Measurements from ENCODE around the gene MBNL2.
A peak's percentile ranks its signal among the peaks of the same experiment; 100 is the strongest.
"Not testable (repeated sequence)": the region's sequence is repeated elsewhere in the genome, so short reads cannot be mapped to it uniquely, and the experiment has no call there.

The MBNL2 gene

DNA sequence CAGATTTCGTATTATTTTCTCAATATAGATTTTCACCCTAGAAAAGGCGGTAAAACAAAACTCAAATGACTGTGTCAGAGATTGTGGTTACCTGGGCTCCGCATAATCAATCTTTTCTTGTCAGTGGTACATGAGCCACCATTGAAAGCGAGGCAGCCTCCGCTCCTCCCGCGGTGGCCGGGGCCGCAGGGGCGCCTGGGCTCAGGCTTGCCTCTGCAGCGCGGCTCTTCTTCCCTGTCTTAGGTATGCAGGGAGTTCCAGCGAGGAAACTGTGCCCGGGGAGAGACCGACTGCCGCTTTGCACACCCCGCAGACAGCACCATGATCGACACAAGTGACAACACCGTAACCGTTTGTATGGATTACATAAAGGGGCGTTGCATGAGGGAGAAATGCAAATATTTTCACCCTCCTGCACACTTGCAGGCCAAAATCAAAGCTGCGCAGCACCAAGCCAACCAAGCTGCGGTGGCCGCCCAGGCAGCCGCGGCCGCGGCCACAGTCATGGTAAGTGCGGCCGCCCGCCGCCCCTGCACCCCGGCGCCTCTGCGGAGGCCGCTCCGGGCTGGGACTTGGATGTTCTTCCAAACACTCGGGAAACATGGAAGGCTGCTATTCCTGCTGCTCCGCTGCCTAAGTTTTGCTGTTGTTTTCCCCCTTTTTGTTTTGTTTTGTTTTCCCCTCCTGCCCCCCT, 124.6 kb downstream of the MBNL2 start:
- no peak for DNase-seq (ENCODE audit: low read depth, low spot score)

GRCh38 chr13:97347255-97347932, 125.3 kb downstream of the MBNL2 start:
- DNase-seq (ENCODE audit: low read depth, low spot score), result no peak

- no peak for DNase-seq (ENCODE audit: low read depth, low spot score)
Observed at GRCh38 chr13:97348569-97349100, 126.5 kb downstream of the MBNL2 start.

DNA sequence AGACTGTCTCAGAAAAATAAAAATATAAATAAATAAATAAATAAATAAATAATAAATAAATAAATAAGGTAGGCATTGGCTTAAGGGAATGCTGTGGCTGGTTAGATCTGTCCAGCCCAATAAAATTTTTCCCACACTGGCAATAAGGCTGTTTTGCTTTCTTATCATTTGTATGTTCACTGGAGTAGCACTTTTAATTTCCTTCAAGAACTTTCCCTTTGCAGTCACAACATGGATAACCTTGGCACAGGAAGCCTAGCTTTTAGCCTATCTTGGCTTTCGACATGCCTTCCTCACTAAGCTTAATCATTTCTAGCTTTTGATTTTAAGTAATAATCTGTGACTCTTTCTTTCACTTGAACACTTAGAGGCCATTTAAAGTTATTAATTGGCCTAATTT, 129.9 kb downstream of the MBNL2 start:
- DNase-seq (ENCODE audit: low read depth, low spot score), result not testable (repeated sequence)

- DNase-seq (ENCODE audit: low read depth, low spot score), result no peak
Observed at GRCh38 chr13:97352815-97353214, 130.7 kb downstream of the MBNL2 start.

DNA sequence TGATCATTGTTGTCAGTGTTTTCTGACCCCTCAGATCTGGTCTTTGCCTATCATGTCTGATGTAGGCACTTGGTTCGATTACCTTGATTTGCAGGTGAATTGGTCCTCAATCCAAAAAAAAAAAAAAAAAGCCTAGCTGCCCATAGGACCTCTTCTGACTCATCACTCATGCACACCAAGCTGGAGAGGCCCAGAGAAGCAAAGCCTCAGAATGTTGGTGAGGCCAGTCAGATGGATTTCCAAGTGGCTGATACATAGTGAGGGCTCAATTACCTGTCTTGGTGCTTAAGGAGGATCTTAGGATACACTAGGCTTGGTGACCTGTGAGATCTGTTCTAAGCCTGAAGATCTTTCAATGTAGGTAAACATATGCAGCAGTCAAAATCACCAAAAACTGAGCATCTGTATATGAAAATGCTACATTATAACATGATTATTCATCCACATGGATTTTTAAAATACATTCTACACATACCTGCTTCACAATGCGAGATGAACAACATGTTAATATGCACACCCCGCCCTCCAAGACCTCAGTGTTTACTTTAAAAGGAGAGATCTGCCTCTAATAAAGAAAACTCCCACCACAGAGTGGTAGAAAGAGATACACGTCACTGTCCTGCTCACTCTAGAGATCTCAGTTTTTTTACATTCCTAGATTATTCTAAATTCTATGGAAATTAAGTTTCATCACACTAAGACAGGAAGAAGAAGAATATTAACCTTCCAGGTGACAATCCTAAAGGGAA, 132.0 kb downstream of the MBNL2 start:
- no peak for DNase-seq (ENCODE audit: low read depth, low spot score)

- DNase-seq (ENCODE audit: low read depth, low spot score), result no peak
Observed at GRCh38 chr13:97354808-97355207, 132.7 kb downstream of the MBNL2 start.

DNA sequence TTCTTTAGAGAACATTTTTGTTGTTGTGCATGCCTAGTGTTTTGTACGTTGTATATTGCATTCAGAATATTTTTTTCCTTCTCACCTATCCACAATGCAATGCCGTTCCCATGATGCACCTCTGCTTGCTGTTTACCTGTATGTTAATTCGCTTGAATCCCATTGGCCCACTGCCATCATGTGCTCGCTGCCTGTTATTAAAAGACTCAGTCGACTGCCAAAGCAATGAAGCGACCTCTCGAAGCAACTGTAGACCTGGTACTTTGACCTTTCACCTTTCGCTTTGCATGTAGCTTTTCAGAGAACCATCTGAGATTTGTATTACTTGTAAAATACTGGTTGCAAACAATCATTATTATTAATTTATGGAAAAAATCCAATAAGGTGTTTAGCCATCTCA, 134.5 kb downstream of the MBNL2 start:
- DNase-seq (ENCODE audit: low read depth, low spot score), result no peak

- DNase-seq (ENCODE audit: low read depth, low spot score), result peak; percentile 46
Observed at GRCh38 chr13:97359181-97360057, 137.3 kb downstream of the MBNL2 start.

- DNase-seq (ENCODE audit: low read depth, low spot score), result no peak
Observed at GRCh38 chr13:97360610-97361009, 138.5 kb downstream of the MBNL2 start.

DNA sequence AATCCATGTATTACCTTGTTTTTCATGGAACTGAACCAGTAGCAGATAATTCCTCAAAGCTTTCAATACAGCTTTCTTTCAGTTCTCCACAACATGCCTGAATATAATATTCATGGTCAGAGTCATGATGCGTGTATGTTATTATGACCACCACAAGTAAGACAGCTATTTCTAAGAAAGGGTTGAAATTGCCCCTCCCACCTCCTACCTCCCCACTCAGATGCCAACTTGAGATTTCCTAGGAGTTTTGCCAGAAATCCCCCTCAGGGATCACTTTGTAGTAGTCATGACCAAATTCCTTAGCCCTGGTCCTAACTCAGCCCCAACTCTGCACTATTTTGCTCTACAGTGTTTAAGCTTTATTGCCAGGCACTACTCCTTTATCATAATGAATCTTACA, 141.9 kb downstream of the MBNL2 start:
- no peak for DNase-seq (ENCODE audit: low read depth, low spot score)

DNA sequence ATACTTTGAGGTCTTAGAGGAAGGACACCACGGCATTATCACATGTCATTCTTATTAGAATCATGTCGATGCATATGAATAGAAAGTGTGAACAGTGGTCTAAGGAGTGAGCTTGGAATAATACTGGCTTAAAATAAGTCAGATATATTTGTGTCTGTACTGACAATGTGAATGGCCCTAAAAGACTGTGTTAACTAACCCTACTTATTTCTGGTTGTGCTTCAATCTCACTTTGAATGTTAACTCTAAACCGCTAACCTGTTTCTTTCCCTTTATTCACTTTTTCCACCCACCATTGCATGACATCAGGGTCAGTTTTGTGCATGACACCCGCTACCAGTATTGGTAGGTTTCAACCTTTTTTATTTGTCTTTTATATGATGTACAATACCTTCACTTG, 142.7 kb downstream of the MBNL2 start:
- no peak for DNase-seq (ENCODE audit: low read depth, low spot score)

DNA sequence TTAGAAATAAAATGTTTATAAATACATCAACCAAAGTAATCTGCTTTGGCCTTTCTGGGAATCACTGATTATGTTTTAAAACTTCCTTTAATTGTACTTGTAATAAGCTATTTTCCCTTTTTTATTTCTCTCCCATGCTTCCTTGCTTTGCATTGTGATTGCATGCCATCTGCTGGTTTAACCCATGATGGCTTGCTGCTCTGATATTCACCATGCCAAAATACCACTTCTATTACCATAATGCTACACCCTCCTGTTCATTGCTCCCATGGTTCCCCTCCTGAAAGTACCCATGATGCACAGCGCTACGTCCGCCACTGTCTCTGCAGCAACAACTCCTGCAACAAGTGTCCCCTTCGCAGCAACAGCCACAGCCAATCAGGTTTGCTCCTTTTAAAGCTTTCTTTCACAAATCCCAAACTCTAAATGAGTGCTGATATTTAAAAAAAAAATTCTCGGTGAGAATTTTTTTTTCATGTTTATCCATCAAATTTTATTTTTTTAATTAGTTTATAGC, 144.1 kb downstream of the MBNL2 start:
- DNase-seq (ENCODE audit: low read depth, low spot score), result no peak

GRCh38 chr13:97367016-97367822, 145.1 kb downstream of the MBNL2 start:
- no peak for DNase-seq (ENCODE audit: low read depth, low spot score)

- no peak for DNase-seq (ENCODE audit: low read depth, low spot score)
Observed at GRCh38 chr13:97369261-97369893, 147.2 kb downstream of the MBNL2 start.

- DNase-seq (ENCODE audit: low read depth, low spot score), result no peak
Observed at GRCh38 chr13:97371486-97372109, 149.5 kb downstream of the MBNL2 start.

- DNase-seq (ENCODE audit: low read depth, low spot score), result no peak
Observed at GRCh38 chr13:97372936-97373335, 150.8 kb downstream of the MBNL2 start.

DNA sequence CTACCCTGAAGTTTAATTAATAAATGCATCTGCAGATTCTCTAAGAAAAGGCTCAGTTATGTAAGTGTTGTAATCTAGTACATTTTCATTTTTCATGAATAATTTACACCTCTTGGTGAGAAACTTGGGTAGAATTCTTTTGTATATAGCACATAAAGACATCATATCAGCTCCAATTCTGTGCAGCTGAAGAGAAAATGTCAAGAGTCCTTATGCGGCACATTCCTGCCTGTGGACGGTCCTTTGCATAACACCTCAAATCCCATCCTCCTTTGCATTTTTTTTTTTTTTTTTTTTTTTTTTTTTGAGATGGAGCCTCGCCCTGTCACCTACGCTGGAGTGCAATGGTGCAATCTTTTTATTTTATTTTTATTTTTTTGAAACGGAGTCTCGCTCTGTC, 151.7 kb downstream of the MBNL2 start:
- no peak for DNase-seq (ENCODE audit: low read depth, low spot score)

DNA sequence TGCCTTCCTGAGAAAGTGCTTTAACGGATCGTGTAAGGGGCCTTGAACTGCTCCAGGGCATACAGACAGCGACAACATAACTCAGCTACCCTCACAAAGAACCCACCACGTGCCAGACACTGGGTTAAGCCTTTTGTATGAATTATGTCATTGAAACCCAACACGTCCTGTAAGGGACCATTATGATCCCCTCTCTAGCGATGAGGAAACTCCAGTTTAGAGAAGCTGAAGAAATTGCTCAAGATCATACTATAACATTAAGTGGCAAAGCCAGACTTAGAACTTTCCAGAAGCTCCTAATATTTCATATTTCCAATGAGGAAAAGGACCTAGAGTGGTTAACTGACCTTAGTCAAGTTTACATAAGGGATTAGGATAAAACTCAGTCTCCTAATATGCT, 154.8 kb downstream of the MBNL2 start:
- DNase-seq (ENCODE audit: low read depth, low spot score), result no peak
